ENCODE data around the gene MICU1.

MICU1 gene

GRCh38 chr10:72626444-72626754, 520 bp upstream of the MICU1 start:
- no peak for DNase-seq (ENCODE audit: low read depth)

- no peak for DNase-seq (ENCODE audit: low read depth)
These were observed 637 bp downstream of the MICU1 start for GRCh38 chr10:72625276-72625607.

- DNase-seq (ENCODE audit: low read depth) = no peak
These were observed 3.6 kb downstream of the MICU1 start for GRCh38 chr10:72622271-72622670.

DNA sequence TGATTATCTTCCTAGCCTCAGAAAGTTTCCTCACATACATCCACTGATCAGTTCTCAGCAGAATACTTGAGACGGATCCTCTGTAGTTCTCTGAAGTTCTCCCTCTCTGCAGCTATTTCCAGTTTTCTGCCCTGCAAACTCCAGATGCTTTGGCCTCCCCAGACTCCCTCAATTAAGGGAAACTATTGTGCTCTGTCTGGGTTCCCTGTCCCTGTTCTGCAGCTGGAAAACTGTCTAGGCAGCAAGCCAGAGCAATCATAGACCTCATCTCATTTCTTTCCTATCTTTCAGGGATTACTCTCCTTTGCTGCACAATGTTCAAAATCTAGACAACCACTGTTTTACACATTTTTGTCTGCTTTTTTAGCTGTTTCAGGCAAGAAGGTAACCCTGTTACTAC, 9.2 kb downstream of the MICU1 start:
- no peak for DNase-seq (ENCODE audit: low read depth)

DNA sequence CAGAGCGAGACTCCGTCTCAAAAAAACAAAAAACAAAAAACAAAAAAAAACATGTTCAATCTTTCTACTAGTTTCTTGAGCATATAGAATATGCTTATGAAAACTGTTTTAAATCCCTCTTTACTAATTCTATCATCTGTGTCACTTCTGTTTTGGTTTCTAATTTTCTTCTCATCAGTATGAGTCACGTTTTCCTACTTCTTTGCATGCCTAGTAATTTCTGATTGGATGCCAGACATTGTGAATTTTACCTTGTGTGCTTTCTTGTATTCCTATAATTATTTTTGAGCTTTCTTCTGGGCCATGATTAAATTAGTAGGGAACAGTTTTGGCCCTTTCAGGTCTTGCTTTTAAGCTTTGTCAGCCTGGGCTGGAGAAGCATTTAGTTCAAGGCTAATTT, 9.9 kb downstream of the MICU1 start:
- no peak for DNase-seq (ENCODE audit: low read depth)

DNA sequence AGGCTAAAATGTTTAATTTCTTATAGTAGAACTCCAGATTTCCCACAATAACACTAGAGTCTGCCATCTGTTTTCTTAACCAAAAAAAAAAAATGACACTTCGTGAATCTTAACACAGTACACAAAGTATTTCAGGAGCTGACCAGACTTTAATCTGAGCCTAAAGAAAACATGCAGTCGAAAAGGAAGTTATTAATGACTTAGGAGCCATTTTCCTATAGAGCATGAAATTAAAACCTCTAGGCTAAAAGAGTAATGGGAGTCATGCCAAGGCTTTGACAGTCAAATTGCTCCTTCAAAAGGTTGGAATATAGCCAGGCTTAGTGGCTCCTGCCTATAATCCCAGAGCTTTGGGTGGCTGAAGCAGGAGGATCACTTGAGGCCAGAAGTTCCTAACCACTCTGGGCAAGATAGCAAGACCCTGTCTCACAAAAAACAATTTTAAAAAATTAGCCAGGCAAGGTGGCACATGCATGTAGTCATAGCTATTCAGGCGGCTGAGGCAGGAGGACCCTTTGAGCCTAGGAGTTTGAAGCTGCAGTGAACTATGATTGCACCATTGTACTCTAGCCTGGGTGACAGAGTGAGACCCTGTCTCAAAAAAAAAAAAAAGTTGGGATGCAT, 13.6 kb downstream of the MICU1 start:
- DNase-seq (ENCODE audit: low read depth) = no peak

GRCh38 chr10:72611783-72612182, 14.1 kb downstream of the MICU1 start:
- DNase-seq (ENCODE audit: low read depth) = no peak

GRCh38 chr10:72610466-72610865, 15.4 kb downstream of the MICU1 start:
- DNase-seq (ENCODE audit: low read depth) = no peak

- no peak for DNase-seq (ENCODE audit: low read depth)
These were observed 20.8 kb downstream of the MICU1 start for GRCh38 chr10:72605122-72605521.

- no peak for DNase-seq (ENCODE audit: low read depth)
These were observed 24.7 kb downstream of the MICU1 start for GRCh38 chr10:72601144-72601543.

GRCh38 chr10:72598769-72599701, 26.8 kb downstream of the MICU1 start:
- DNase-seq (ENCODE audit: low read depth) = no peak

GRCh38 chr10:72597897-72598296, 28.0 kb downstream of the MICU1 start:
- no peak for DNase-seq (ENCODE audit: low read depth)

DNA sequence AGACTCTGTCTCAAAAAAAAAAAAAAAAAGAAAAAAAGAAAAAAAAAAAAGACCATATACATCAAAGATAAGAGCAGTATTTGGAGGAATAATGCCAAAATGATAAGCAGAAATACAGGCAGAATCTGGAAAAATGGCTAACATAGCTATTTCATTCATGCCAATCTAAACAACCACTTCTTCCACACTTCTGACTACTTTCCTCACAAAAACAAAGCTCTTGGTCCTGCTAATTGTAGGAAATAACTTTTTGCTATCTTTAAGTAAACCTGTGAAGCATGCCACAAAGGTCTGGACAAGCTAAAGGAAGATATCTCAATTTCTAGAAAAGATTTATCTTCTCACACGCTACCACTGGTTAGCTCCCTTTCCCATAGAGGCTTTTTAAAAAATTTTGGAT, 30.4 kb downstream of the MICU1 start:
- DNase-seq (ENCODE audit: low read depth) = no peak

GRCh38 chr10:72593963-72594362, 31.9 kb downstream of the MICU1 start:
- no peak for DNase-seq (ENCODE audit: low read depth)

DNA sequence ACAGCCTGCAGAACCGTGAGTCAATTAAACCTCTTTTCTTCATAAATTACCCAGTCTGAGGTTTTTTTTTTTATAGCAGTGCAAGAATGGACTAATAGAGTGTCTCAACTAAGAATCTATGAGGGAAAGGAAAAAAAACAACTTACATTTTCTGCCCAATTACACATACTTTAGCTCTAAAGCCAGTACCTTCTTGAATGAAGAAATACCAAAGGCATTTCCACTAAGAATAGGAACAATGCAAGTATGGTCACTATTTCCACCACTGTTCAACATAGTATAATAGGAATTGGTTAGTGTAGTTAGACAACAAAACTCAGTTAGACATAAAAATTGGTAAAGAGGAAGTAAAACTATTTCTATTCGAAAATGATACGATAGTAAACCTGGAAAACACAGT, 37.6 kb downstream of the MICU1 start:
- no peak for DNase-seq (ENCODE audit: low read depth)

DNA sequence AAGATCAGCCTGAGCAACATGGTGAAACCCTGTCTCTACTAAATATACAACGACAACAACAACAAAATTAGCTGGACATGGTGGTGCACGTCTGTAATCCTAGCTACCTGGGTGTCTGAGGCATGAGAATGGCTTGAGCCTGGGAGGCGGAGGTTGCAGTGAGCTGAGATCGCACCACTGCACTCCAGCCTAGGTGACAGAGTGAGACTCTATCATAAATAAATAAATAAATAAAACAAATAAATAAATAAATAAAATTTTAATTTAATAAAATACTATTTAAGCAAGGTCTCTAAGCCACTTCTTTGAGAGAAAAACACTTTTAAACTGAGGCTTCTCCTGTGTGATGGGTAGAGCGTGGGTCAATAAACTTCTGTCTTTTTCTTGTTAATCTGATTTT, 38.3 kb downstream of the MICU1 start:
- no peak for DNase-seq (ENCODE audit: low read depth)

DNA sequence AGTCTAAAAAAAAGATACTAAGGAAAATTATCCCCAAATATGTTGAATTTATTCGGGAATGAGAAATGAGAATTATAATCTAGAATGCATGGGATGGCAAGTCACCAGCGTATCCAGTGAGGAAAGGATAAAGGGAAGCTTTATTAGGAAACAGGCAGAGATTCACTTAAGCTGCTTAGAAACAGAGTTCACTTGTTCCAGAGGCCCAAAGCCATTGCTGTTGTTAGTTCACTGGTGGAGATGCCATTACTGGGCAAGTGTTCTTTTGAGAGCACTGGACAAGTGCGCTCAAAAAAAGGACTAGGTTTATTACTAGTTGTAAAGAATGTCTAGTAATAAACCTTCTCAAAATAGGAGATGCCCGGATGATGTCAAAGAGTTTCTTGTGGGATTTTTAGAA, 51.2 kb downstream of the MICU1 start:
- DNase-seq (ENCODE audit: low read depth) = no peak

DNA sequence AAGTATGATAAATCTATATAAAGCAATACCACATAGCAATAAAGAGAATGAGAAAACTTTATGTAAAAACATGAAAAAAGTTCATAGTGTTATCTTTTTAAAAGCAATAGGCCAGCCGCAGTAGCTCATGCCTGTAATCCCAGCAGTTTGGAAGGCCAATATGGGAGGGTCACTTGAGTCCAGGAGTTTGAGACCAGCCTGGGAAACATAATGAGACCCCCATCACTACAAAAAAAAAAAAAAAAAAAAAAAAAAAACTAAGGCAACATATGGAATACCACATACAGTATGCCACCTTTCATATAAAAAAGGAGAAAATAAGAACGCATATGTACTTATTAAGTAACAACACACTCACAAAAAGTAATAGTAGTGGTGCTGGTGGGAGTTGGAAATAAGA, 52.8 kb downstream of the MICU1 start:
- no peak for DNase-seq (ENCODE audit: low read depth)

- no peak for DNase-seq (ENCODE audit: low read depth)
These were observed 57.8 kb downstream of the MICU1 start for GRCh38 chr10:72567889-72568640.

DNA sequence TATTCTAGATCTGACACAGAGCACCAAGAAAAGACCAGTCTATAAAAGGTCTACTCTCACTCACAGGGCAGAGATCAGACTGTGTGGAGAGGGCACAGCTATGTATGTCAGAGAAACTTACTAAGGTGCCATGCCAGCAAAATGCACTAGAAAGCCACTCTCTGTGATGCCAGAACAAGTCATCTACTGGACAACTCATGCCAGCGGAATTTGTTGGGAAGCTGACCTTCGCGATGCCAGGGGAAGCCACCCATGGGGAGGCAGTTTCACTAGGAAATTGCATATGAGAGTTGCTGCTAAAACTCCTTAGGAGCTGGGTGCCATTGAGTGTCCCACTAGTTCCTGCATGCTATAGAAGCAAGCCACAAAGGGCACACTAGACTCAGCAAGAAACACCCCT, 58.5 kb downstream of the MICU1 start:
- DNase-seq (ENCODE audit: low read depth) = no peak

DNA sequence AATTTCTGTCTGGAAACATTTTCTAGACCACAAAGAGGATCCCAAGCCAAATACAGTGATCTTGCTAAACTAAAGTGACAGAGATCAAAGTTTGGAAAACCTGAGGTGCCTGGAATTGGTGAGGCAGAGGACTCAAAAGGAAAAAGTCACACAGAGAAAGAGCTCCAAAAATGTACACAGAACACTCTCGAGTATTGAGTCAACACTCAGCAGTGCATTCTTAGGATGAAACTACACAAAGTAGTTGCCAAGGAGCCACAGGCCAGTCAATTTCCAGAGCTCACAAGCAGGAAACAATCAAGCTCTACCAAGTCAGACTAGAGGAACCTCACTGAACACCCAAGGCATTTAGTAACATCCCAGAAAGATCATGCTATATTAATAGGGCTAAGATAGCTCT, 61.3 kb downstream of the MICU1 start:
- DNase-seq (ENCODE audit: low read depth) = peak; percentile 63

GRCh38 chr10:72563327-72563932, 62.4 kb downstream of the MICU1 start:
- DNase-seq (ENCODE audit: low read depth) = no peak

- DNase-seq (ENCODE audit: low read depth) = no peak
These were observed 64.1 kb downstream of the MICU1 start for GRCh38 chr10:72561745-72562166.

Data from GM04504 (cell line).